HG02571 (cell line): ENCODE data around the gene CRISPLD2.
"Not testable (repeated sequence)": the region's sequence is repeated elsewhere in the genome, so short reads cannot be mapped to it uniquely, and the experiment has no call there.

Experiments
- ATAC-seq: cut with Tn5 transposase; IDR thresholded peaks from one replicate; pipeline ENCODE4 v1.9.1; 2021; ENCODE audit warnings: mild to moderate bottlenecking, moderate library complexity; ENCODE audit not compliant: unreplicated experiment

CRISPLD2 gene

GRCh38 chr16:84821179-84821578 is 1.4 kb downstream of the CRISPLD2 start:
- no peak for ATAC-seq

DNA sequence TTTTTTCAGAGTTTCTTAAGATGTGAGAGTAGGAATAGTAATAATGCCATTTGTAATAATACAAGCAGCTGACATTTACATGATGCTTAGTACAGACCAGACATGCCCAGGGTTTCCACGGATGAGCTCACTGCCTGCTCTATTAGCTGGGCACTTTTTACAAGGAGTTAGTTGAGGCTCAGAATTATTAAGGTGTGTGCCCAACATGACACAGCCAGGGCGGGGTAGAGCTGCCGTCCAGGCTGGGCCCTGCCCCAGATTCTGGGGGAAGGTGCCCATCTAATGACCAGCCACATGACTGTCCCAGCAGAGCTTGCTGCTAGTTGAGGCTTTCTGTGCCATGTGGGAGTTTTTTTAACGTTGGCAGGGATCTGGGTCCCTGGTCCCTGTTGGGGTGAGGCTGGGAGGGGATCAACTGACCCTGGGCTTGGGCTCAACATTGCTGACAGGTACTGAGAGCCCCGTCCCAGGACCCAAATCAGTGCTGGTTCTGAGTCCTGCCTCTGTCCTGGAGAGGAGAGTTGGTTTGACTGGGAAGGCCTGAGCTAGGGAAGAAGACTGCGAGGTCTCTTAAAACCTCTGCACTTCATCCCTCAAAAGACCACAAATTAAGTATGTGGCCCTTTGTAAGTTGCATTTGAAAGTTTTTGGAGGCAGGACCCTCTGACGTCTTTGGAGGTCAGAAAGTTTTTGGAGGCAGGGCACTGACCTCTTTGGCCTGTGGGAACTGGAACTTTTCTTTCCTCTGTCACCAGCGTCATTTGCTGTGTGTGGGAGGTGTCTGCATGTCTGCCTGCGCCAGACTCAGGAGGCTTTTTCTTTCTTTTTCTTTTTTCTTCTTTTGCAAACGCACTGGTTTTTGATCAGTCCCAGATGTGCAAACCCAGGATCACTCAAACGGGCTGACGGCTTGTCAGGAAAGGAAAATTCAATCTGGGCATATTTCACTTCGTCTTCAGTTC is 2.2 kb downstream of the CRISPLD2 start:
- no peak for ATAC-seq

GRCh38 chr16:84822990-84823389 is 3.2 kb downstream of the CRISPLD2 start:
- ATAC-seq: no peak

DNA sequence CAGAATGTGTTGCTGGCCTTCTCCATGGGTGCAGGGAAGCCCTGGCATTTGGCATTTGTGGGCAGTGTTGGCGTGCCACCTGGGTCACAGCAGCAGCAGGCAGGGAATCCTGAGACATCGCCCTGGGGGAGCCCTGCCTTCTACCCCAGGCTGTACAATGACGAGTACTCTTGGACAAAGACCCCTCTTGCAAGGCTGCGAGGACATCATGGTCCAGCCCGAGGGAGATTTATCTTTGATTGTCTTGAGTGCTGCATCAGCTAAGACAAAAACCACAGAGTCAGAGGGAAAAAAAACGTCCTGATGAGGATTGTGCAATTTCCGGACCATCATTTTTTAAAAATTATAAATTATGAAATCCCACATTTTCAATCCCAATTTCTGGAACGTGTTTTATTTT is 3.7 kb downstream of the CRISPLD2 start:
- no peak for ATAC-seq

DNA sequence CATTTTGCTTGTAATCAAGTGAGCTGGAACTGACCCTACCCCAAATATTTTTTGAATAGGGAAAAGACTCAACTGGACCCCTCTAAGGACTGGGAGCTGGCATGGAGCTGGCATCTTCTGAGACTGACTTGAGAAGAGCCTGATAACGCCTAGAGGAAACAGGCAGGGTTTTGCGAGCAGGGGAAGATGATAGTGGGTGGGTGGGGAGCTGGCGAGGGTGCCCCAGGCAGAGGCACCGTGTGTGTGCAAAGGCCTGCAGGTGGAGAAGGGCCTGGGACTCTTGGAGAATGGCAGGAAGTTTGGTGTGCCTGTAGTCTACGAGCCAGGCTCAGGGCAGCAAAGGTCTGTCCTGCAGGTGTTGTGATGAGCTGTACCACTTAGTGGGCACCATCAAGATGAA is 4.1 kb downstream of the CRISPLD2 start:
- no peak for ATAC-seq

DNA sequence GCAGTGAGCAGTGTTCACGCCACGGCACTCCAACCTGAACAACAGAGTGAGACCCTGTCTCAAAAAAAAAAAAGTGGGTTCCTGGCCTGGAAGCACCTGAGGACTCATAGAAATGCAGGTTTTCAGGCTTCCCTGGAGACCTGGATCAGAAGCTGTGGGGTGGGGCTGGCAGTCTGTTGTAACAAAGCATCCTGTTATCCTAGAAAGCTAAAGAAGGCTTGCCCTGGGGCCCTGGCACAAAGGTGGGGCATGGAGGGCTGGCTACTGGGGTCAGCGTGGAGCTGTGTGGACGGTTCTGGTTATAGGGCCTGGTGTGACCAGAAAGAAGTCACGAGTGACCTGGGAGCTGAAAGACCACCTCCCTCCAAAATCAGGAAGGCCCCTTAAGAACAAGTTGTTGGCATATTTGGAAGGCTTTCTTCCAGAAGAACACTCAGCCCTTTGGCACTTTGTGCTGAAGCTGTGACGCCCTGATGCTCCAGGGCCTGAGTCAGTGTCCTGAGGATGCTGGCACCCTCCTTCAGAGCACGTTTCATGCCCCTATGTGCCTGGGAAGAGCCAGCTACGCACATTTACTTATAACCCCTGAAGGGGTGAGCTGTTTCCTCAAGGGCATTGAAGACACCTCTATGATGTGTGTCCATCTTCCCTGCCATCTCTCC is 6.2 kb downstream of the CRISPLD2 start:
- no peak for ATAC-seq

- no peak for ATAC-seq
Measured at GRCh38 chr16:84826558-84826941, 6.8 kb downstream of the CRISPLD2 start.

DNA sequence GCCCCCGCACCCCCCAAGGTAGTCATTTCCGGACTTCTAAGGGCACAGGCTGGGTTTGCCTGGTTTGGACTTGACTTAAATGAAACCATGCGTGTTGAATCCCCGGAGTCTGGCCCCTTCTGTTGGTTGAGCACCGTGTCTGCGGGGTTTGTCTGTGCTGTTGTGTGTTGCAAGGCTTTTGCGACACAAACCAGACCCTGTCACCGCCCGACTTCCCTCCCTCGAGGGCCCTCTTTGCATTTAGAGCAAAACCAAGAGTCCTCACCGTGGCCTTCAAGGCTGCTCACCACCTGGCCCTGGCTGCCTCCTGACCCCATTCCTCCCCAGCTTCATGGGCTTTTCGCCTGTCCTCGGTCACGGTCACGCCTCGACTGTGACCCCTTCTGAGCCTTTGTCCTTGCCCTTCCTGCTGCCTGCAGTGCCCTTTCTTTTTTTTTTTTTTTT is 7.4 kb downstream of the CRISPLD2 start:
- ATAC-seq: no peak

- ATAC-seq: no peak
Measured at GRCh38 chr16:84827897-84828296, 8.1 kb downstream of the CRISPLD2 start.

GRCh38 chr16:84828322-84828721 is 8.5 kb downstream of the CRISPLD2 start:
- ATAC-seq: no peak

- ATAC-seq: no peak
Measured at GRCh38 chr16:84829168-84829965, 9.6 kb downstream of the CRISPLD2 start.

DNA sequence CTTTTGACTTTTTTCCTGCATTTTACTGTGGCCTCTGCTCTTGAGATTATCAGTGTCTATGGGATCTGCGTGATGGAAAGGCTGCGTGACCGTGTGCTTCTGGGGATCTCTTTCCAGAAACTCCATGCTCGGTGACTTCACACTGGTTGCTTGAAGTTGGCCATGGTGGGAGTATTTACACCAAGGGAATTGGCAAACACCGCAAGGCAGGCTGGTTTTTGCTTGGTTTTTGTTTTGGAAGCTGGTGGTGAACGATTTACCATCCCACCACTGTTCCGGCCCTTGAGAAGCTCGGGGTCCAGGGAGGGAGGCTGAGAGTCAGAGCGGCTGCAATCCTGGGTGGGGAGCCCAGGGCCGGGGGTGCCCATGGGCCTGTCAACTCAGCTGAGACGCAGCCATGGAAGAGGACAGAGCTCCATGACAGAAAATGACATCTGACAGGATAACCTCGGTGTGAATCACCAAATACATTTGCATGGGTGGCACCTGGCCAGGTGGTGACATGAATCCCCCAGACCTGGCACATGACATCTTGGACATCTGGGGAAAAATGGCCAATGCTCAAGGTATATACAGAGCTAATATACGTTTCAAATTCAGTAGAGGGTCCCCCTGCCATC is 11.1 kb downstream of the CRISPLD2 start:
- no peak for ATAC-seq

GRCh38 chr16:84831728-84832127 is 11.9 kb downstream of the CRISPLD2 start:
- ATAC-seq: not testable (repeated sequence)

DNA sequence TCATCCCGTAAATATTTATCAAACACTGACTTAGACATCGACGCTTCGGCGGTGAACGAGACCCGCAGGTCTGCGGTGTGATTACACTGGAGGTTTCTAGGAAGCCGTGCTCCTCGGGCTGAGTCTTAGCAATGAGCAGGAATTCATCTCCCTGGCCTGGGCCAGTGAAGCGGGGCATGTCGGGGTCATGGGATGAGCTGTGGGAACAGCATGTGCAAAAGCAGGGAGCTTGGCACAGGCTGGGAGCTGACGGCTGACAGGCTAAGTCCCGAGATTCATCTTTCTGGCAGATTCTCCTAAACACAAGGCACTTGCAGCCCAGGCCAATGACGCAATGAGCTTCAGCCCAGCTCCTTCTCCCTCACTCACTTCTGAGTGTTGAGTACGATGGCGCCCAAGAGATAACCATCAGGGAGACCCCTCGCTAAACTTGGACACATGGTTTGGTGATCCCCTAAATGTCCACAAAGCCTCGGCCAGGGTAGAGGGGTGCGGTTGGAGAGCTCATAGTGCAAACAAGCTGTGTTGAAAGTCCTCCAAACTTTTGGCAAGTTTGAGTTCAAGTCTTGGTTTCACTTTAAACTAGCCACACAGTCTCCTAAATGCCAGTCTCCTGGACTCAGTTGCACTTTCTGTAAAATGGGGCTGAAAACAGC is 12.8 kb downstream of the CRISPLD2 start:
- ATAC-seq: no peak

DNA sequence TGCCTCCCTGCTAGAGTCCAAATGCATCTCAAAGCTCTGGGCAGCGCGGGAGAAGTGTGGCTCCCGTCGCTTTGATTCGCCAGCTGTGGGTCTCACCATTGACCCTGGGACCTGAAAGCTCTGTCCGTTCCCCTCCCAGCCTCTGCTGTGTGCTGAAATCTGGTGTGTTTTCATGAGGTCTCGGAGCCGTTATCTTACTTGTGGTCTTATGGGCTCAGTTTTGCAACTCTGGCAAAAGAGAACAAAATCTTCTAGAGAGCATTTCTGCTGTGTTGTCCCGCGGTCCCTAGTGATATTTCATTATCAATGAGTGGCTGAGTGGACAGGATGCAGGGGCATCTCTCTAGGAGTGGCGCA is 13.3 kb downstream of the CRISPLD2 start:
- ATAC-seq: no peak

GRCh38 chr16:84833542-84834402 is 14.0 kb downstream of the CRISPLD2 start:
- no peak for ATAC-seq

DNA sequence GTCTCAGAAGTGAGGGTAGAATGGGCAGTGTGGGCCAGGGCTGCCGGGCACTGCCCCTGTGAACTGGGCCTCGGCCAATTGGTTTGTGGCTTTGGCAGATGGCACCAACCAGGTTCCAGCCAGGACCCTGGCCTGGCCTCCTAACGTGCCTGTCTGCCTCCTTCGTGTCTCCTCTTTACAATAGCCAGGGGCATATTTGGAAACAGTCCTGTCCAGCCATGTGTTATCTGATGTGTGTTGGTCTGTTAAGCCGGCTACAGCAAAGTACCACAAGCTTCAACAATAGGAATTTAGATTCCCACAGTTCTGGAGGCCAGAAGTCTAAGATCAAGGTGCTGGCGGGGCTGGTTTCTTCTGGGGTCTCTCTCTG is 14.6 kb downstream of the CRISPLD2 start:
- ATAC-seq: no peak

GRCh38 chr16:84836234-84836647 is 16.5 kb downstream of the CRISPLD2 start:
- ATAC-seq: no peak

GRCh38 chr16:84836967-84837366 is 17.2 kb downstream of the CRISPLD2 start:
- no peak for ATAC-seq
